Hepatocyte (in vitro differentiated cells): ENCODE data around the gene RGS3. TPM values are rescaled to one million over a fixed set of nuclear protein-coding genes. Genes with fewer than 3 reads are reported as not detected.
A peak's percentile ranks its signal among the peaks of the same experiment; 100 is the strongest.

Experiments used
- DNase-seq: peaks from one replicate; pipeline ENCODE4 v3.0.0-alpha.2; 2016; ENCODE audit warnings: low spot score
- H2AFZ ChIP-seq: fragments of 200-600 bp; sonication (generic); 2 replicates; pipeline ENCODE4 v1.6.0; 2016; ENCODE audit warnings: antibody characterized with exemption, mild to moderate bottlenecking
- H3K27ac ChIP-seq: fragments of 200-600 bp; sonication (generic); 2 replicates; pipeline ENCODE4 v1.5.1; 2016; ENCODE audit warnings: mild to moderate bottlenecking
- H3K27me3 ChIP-seq: fragments of 200-600 bp; sonication (generic); 2 replicates; pipeline ENCODE4 v1.6.1; 2016
- H3K36me3 ChIP-seq: fragments of 200-600 bp; sonication (generic); replicated peaks from 2 replicates; pipeline ENCODE4 v1.5.1; 2016; ENCODE audit warnings: low read depth; ENCODE audit not compliant: insufficient read depth
- H3K4me1 ChIP-seq: fragments of 200-600 bp; sonication (generic); 2 replicates; pipeline ENCODE4 v1.5.1; 2016; ENCODE audit warnings: mild to moderate bottlenecking, moderate library complexity; ENCODE audit not compliant: insufficient read depth
- H3K4me2 ChIP-seq: fragments of 200-600 bp; sonication (generic); 2 replicates; pipeline ENCODE4 v1.6.0; 2016
- H3K4me3 ChIP-seq: fragments of 200-600 bp; sonication (generic); 2 replicates; pipeline ENCODE4 v1.5.1; 2016; ENCODE audit warnings: mild to moderate bottlenecking
- H3K79me2 ChIP-seq: fragments of 200-600 bp; sonication (generic); 2 replicates; pipeline ENCODE4 v1.6.0; 2017; ENCODE audit warnings: mild to moderate bottlenecking
- H3K9me2 ChIP-seq: fragments of 200-600 bp; sonication (generic); replicated peaks from 2 replicates; pipeline ENCODE4 v1.6.0; 2017; ENCODE audit warnings: mild to moderate bottlenecking; ENCODE audit not compliant: insufficient read depth
- H3K9me3 ChIP-seq: fragments of 200-600 bp; sonication (generic); 2 replicates; pipeline ENCODE4 v1.5.1; 2016; ENCODE audit warnings: low read depth, mild to moderate bottlenecking
- H4K20me1 ChIP-seq: fragments of 200-600 bp; sonication (generic); 2 replicates; pipeline ENCODE4 v1.6.0; 2016; ENCODE audit warnings: mild to moderate bottlenecking; ENCODE audit not compliant: insufficient read depth, poor library complexity, severe bottlenecking
- EZH2 ChIP-seq: fragments of 200-600 bp; sonication (generic); IDR thresholded peaks from 2 replicates; pipeline ENCODE4 v1.6.1; 2016; ENCODE audit warnings: antibody characterized with exemption, mild to moderate bottlenecking, borderline replicate concordance
- EZH2phosphoT487 ChIP-seq: fragments of 200-600 bp; sonication (generic); IDR thresholded peaks from one replicate; pipeline ENCODE4 v1.6.1; 2018; ENCODE audit warnings: antibody characterized with exemption, mild to moderate bottlenecking, low read depth, moderate library complexity; ENCODE audit not compliant: unreplicated experiment, severe bottlenecking
- WGBS: methylation state at CpG from one replicate; pipeline ENCODE4 v1.1.6; 2016; ENCODE audit warnings: low lambda C conversion rate; ENCODE audit errors: missing lambda C conversion rate; 5-methylcytosine and 5-hydroxymethylcytosine counted together
- polyA plus RNA-seq: library from polyadenylated mRNA; unstranded; fragments of >200 nt; fragmentation: Nextera tagmentation; extraction: Ambion mirVana; gene quantifications from 2 replicates; pipeline ENCODE4 v1.2.1, GENCODE V29; 2016
- total RNA-seq: library from RNA; depleted of rRNA; stranded (reverse); fragments of >200 nt; gene quantifications from 2 replicates; pipeline ENCODE4 v1.2.3, GENCODE V29; 2014
- TF ChIP-seq, protein P1 (sequence below): fragments of 200-600 bp; sonication (generic); IDR thresholded peaks from 2 replicates; pipeline ENCODE4 v1.5.1; 2016; ENCODE audit warnings: antibody characterized with exemption, mild to moderate bottlenecking; ENCODE audit not compliant: poor library complexity

RGS3 gene
- total and polyA plus RNA-seq, 2 experiments from 2014 or later = 48.0 to 62.7 TPM

DNA sequence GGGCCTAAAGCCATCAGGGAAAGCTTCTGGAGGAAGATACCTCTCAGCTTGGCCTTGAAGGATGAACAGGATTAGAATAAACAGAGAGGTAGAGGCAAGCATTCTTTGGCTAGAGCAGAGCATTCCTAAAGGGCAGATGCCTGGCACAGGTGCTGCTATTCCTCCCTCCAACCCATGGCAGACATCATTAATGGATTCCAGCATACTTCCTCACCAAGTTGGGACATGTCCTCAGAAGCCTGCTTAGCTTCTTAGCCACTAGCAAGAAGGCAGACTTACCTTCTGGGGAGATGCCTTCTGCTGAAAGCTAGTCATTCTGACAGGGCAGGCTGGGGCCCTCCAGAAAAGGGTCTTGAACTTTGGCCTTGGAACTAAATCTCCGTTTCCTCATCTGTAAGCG, 122.0 kb downstream of the RGS3 start:
- H3K9me3 ChIP-seq = no peaks in the 10 kb centered on the region
- no peaks in the 10 kb centered on the region for H3K79me2 ChIP-seq
- H3K36me3 ChIP-seq = no peaks in the 10 kb centered on the region
- H4K20me1 ChIP-seq = no peaks in the 10 kb centered on the region
- no peaks in the 10 kb centered on the region for H3K27me3 ChIP-seq
- H3K4me1 ChIP-seq = peaks cover 6% of the 10 kb centered on the region
- DNase-seq = no peak
- no peak overlapping the region for H2AFZ ChIP-seq
- no peak overlapping the region for H3K4me2 ChIP-seq
- WGBS = 92% methylated on average over 2 of the region's 2 CpGs
- H3K27ac ChIP-seq = no peak overlapping the region
- no peaks in the 10 kb centered on the region for H3K9me2 ChIP-seq
- no peak for TF ChIP-seq EZH2phosphoT487
- TF ChIP-seq EZH2 = no peak
- TF ChIP-seq, protein P1, sequence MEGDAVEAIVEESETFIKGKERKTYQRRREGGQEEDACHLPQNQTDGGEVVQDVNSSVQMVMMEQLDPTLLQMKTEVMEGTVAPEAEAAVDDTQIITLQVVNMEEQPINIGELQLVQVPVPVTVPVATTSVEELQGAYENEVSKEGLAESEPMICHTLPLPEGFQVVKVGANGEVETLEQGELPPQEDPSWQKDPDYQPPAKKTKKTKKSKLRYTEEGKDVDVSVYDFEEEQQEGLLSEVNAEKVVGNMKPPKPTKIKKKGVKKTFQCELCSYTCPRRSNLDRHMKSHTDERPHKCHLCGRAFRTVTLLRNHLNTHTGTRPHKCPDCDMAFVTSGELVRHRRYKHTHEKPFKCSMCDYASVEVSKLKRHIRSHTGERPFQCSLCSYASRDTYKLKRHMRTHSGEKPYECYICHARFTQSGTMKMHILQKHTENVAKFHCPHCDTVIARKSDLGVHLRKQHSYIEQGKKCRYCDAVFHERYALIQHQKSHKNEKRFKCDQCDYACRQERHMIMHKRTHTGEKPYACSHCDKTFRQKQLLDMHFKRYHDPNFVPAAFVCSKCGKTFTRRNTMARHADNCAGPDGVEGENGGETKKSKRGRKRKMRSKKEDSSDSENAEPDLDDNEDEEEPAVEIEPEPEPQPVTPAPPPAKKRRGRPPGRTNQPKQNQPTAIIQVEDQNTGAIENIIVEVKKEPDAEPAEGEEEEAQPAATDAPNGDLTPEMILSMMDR = no peak
- no peak overlapping the region for H3K4me3 ChIP-seq

DNA sequence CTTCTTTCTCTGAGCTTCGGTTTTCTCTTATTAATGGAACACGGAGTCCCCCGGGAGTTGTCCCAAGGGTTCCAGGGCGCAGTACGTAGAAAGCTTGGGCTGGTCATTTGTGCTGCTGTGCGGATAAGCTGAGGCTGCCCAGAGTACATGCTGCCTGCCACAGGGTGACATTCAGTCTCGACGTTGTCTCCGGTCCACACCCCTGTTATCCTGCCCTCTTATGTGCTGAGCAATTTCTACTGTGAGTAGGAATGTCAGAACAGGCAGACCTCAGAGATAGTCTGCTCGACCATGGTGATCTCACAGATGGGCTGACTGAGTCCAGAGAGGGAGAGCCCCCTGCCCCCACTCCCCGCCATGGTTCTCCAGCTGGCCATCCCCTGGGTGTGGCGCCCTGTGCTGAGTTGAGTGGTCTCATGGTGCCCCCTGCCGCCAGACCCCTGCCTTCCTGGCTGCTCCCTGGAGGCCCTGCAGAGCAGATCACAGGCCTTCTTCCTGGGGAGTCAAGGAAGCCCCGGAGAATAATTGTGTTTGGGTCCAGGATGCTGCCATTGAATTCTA, 124.0 kb downstream of the RGS3 start:
- TF ChIP-seq EZH2phosphoT487 (no peak), EZH2 (no peak)
- TF ChIP-seq, protein P1 = peak; percentile 51
- H3K27ac ChIP-seq = no peak overlapping the region
- no peaks in the 10 kb centered on the region for H3K27me3 ChIP-seq
- H2AFZ ChIP-seq = no peak overlapping the region
- H3K4me2 ChIP-seq = no peak overlapping the region
- H3K4me1 ChIP-seq = no peaks in the 10 kb centered on the region
- H3K9me2 ChIP-seq = no peaks in the 10 kb centered on the region
- no peaks in the 10 kb centered on the region for H3K79me2 ChIP-seq
- WGBS = 75% methylated on average over 14 of the region's 14 CpGs
- no peaks in the 10 kb centered on the region for H3K9me3 ChIP-seq
- no peak overlapping the region for H3K4me3 ChIP-seq
- H3K36me3 ChIP-seq = no peaks in the 10 kb centered on the region
- no peaks in the 10 kb centered on the region for H4K20me1 ChIP-seq
- peak; percentile 70 for DNase-seq

DNA sequence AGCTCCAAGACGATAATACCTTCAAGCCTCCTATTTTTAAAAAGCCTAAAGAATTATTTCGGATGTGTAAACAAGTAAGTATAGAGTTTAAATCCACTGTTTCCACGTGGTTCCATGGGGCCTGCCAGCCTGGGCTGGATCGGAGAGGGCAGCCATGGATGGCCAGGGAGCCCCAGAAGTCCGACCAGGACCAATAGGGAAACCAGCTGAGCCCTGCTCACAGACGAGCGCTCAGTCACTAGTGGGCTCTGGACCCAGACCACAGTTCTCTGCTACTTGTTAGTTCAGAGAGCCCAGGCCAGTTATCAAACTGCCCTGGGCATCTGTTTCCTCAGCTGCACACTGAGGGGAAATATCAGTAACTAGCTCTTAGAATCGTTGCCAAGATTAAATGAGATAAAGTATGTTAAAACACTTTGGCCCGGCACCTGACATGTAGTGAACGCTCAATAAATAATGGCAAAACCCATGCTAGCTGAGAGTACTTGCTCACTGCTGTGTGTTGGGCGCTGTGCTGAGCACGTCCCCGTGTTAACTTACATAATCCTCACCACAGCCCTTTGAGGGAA, 124.8 kb downstream of the RGS3 start:
- Histone ChIP-seq H4K20me1 (no peaks in the 10 kb centered on the region), H3K27me3 (no peaks in the 10 kb centered on the region), H3K4me2 (no peak overlapping the region), H3K79me2 (no peaks in the 10 kb centered on the region), H3K9me2 (no peaks in the 10 kb centered on the region), H3K9me3 (no peaks in the 10 kb centered on the region), H3K4me1 (peaks cover under 1% of the 10 kb centered on the region), H3K4me3 (no peak overlapping the region), H3K27ac (no peak overlapping the region), H3K36me3 (no peaks in the 10 kb centered on the region), H2AFZ (no peak overlapping the region)
- DNase-seq = no peak
- WGBS = 95% methylated on average over 13 of the region's 13 CpGs
- TF ChIP-seq EZH2phosphoT487 (no peak), EZH2 (no peak)
- TF ChIP-seq, protein P1 = no peak
